Placental pericyte (primary cell): Measurements from ENCODE around the gene LARP1. TPM values are rescaled to one million over a fixed set of nuclear protein-coding genes. Genes with fewer than 3 reads are reported as not detected.

ENCODE experiments used
- small RNA-seq: library from RNA; depleted of rRNA; stranded (forward); fragments of <200 nt; gene quantifications from one replicate; pipeline ENCODE3, GENCODE V24; 2012; ENCODE audit warnings: low replicate concordance
- total RNA-seq: library from RNA; depleted of rRNA; stranded (reverse); fragments of >200 nt; gene quantifications from 2 replicates; pipeline ENCODE4 v1.2.3, GENCODE V29; 2012

The LARP1 gene
- 134 and 163 TPM in 2 replicates for total RNA-seq

DNA sequence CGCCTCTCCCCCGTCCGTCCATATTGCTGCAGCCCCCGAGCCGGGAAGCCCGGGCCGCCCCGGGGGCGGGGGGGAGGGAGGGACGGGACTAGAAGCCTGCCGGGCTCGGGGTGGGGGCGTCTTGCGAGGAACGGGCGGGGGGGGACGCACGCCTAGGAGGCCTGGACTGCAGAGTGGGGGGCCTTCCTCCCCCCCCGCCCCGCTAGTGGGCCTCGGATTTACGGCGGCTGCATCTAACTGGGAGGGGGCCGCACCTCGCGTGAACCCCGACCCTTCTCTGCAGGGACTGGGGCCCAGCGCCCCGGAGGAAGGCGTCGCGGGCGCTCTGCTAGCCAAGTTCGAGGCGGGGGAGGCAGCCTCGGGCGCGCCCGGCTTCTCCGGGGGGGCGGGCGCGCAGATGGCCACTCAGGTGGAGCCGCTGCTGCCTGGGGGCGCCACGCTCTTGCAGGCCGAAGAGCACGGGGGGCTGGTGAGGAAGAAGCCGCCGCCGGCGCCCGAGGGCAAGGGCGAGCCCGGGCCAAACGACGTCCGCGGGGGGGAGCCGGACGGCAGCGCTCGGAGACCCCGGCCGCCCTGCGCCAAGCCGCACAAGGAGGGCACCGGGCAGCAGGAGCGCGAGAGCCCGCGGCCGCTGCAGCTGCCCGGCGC lies at the start of gene LARP1:
Gene LARP1, plus strand, starts transcription at position 17 of the 648 bp plus-strand sequence. Its CDS starts 381 bp downstream, at position 398.

DNA sequence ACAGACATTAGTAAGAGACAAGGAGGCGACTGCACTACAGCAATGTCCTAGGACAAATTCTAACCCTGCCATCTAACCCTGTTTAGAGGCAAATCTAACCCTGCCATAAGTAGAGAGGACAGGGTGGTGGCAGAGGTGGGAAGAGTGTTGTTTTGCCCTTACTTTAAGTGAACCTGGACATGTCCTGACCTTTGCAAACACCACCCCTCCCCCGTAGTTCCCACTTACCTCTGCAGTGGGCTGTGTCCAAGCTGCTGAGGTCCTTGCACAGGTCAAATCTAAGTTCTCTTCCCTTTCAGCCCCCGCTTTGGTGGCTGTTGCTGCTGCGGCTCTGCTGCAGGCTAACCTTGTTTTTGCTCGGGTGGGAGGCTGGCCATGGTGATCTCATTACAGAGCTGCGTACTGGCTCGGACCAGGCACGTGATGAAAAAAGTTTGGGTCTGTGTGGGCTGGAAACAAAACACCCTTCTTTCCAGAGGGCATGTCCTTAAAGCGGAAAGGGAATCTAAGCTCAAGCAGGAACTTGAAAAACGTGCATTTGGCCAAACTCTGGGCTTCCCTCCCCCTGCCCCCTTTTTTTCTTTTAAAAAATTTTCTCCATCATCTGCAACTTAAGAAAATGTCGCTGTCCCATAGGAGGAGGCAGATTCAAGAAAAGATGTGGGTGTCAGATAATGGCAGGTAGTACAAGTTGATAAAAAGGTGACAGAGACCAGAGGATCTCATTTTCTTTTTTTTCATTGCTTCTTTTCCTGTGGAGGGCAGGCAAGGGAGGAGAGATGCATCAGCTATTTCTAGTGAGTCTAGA lies 95.3 kb downstream of the LARP1 start, which contains the start of gene FAXDC2:
Gene FAXDC2, minus strand, starts transcription at position 349 of the 808 bp plus-strand sequence. CDS start 12,425 bp downstream, outside the sequence.

DNA sequence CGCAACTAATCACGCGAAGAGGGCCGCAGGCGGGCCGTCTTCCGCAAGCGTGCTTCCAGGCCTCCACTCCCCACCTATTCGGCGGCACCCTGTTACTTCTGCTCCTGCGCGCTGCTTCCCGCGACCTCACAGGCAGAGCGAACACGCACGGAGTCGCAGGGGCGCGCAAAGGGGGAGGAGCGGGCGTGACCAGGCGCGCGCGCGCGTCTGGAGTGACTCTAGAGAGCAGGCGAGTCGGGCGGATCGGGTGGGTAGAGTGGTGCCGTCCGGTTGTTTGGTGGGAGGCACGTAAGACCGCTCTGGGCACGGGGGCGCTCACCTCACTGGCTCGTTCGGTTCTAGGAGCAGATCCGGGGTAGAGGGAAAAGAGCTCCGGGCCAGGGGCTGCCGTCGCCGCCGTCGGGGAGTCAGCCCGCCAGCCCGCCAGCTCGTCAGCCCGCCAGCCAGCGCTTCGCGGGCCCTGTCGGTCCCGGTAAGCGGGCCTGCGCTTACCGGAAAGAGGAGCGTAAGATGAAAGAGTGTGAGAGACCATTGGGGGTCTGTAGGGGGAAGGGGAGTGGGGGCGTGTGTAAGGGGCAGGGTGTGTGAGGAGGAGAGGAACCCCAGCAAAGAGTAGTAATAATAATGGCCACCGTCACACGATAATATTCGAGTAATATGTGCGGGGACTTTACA lies 103.3 kb downstream of the LARP1 start, which contains the start of gene CNOT8:
Gene CNOT8, plus strand, starts transcription at position 331 of the 675 bp plus-strand sequence. CDS start 4,652 bp downstream, outside the sequence.

Small RNAs within 50 kb of the gene (small RNA-seq; reads per million reads assigned to genes)
- not detected for gene MIR378H
- not detected for gene RF00019

Other genes starting within 250 kb of the LARP1 start
- 7.9 and 12.7 TPM in 2 replicates for gene FAXDC2, start 95.2 kb downstream of the LARP1 start, total RNA-seq
- gene CNOT8, start 103.2 kb downstream of the LARP1 start, total RNA-seq = 44.2 and 45.5 TPM in 2 replicates
- 9.6 and 26.8 TPM in 2 replicates for gene GEMIN5, start 182.8 kb downstream of the LARP1 start, total RNA-seq
- 12.5 and 20.9 TPM in 2 replicates for gene MRPL22, start 185.7 kb downstream of the LARP1 start, total RNA-seq